Ishikawa (cell line): ENCODE data around the gene PTPRE.

ENCODE experiments used
- CEBPB ChIP-seq: IDR thresholded peaks from 2 replicates; pipeline ENCODE4 v1.6.1; 2012
- CREB1 ChIP-seq: IDR thresholded peaks from 2 replicates; pipeline ENCODE4 v1.6.1; 2012; ENCODE audit warnings: low read depth
- EGR1 ChIP-seq: IDR thresholded peaks from 2 replicates; pipeline ENCODE4 v1.6.1; 2012
- EP300 ChIP-seq: IDR thresholded peaks from 2 replicates; pipeline ENCODE4 v1.6.1; 2012; ENCODE audit warnings: borderline replicate concordance
- FOXM1 ChIP-seq: IDR thresholded peaks from 2 replicates; pipeline ENCODE4 v1.6.1; 2012; ENCODE audit warnings: low read depth, borderline replicate concordance
- MAX ChIP-seq: IDR thresholded peaks from 2 replicates; pipeline ENCODE4 v1.6.1; 2012
- NFIC ChIP-seq: IDR thresholded peaks from 2 replicates; pipeline ENCODE4 v1.6.1; 2012
- RAD21 ChIP-seq: IDR thresholded peaks from 2 replicates; pipeline ENCODE4 v1.6.1; 2012; ENCODE audit warnings: low read depth
- REST ChIP-seq: IDR thresholded peaks from 2 replicates; pipeline ENCODE4 v1.6.1; 2012; ENCODE audit warnings: low read depth, mild to moderate bottlenecking
- TAF1 ChIP-seq: IDR thresholded peaks from 2 replicates; pipeline ENCODE4 v1.6.1; 2012; ENCODE audit warnings: low read depth, mild to moderate bottlenecking
- TCF12 ChIP-seq: IDR thresholded peaks from 2 replicates; pipeline ENCODE4 v1.6.1; 2012; ENCODE audit warnings: low read depth
- TEAD4 ChIP-seq: IDR thresholded peaks from 2 replicates; pipeline ENCODE4 v1.6.1; 2012
- YY1 ChIP-seq: IDR thresholded peaks from 2 replicates; pipeline ENCODE4 v1.6.1; 2012; ENCODE audit warnings: low read depth
- TF ChIP-seq, protein P1 (sequence below): IDR thresholded peaks from 2 replicates; pipeline ENCODE4 v1.6.1; 2012

GRCh38 chr10:128101901-128102300 lies 195.0 kb downstream of the PTPRE start:
- no peak for TF ChIP-seq TEAD4
- TF ChIP-seq YY1 = no peak
- TF ChIP-seq, protein P1, sequence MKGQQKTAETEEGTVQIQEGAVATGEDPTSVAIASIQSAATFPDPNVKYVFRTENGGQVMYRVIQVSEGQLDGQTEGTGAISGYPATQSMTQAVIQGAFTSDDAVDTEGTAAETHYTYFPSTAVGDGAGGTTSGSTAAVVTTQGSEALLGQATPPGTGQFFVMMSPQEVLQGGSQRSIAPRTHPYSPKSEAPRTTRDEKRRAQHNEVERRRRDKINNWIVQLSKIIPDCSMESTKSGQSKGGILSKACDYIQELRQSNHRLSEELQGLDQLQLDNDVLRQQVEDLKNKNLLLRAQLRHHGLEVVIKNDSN = no peak
- TF ChIP-seq CREB1 = no peak
- no peak for TF ChIP-seq CEBPB
- TF ChIP-seq MAX = no peak
- TF ChIP-seq EP300 = no peak
- TF ChIP-seq RAD21 = no peak
- TF ChIP-seq REST = no peak
- no peak for TF ChIP-seq NFIC
- no peak for TF ChIP-seq TAF1
- TF ChIP-seq FOXM1 = no peak
- TF ChIP-seq EGR1 = no peak
- no peak for TF ChIP-seq TCF12
